ENCODE results near the gene DEFB132. TPM values are rescaled to one million over a fixed set of nuclear protein-coding genes. Genes with fewer than 3 reads are reported as not detected.

Gene DEFB132
- total RNA-seq, 2 donors from 2014 or later, result not detected

- TF ChIP-seq, protein P1, sequence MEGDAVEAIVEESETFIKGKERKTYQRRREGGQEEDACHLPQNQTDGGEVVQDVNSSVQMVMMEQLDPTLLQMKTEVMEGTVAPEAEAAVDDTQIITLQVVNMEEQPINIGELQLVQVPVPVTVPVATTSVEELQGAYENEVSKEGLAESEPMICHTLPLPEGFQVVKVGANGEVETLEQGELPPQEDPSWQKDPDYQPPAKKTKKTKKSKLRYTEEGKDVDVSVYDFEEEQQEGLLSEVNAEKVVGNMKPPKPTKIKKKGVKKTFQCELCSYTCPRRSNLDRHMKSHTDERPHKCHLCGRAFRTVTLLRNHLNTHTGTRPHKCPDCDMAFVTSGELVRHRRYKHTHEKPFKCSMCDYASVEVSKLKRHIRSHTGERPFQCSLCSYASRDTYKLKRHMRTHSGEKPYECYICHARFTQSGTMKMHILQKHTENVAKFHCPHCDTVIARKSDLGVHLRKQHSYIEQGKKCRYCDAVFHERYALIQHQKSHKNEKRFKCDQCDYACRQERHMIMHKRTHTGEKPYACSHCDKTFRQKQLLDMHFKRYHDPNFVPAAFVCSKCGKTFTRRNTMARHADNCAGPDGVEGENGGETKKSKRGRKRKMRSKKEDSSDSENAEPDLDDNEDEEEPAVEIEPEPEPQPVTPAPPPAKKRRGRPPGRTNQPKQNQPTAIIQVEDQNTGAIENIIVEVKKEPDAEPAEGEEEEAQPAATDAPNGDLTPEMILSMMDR (IDR thresholded peaks at IDR 0.05), result no peak
- no peaks in the 10 kb centered on the region for H3K4me1 ChIP-seq
- intact Hi-C loops (cut with DNase I), result no loop called here
- peak overlapping the region; percentile 53 for H3K27ac ChIP-seq
- no peaks in the 10 kb centered on the region for H3K36me3 ChIP-seq
- H3K4me3 ChIP-seq, result peak overlapping the region; percentile 59
- DNase-seq, result no peak
- H3K9me3 ChIP-seq, result no peaks in the 10 kb centered on the region
- H3K27me3 ChIP-seq, result no peaks in the 10 kb centered on the region
- peak overlapping the region; percentile 84 to 90 for H3K9ac ChIP-seq (ENCODE audit: low read depth in 2 of 2, low read length in 2 of 2)
Measured at GRCh38 chr20:289693-290083, 32.2 kb downstream of the DEFB132 start.

- H3K9ac ChIP-seq (ENCODE audit: low read depth in 2 of 2, low read length in 2 of 2), result peak within 1 kb of the TSS; percentile 84 to 90
- TF ChIP-seq, protein P1 (IDR thresholded peaks at IDR 0.05), result no peak
- peak within 1 kb of the TSS; percentile 53 for H3K27ac ChIP-seq
- no peaks in the 10 kb centered on the region for H3K27me3 ChIP-seq
- intact Hi-C loops (cut with DNase I), result no loop called here
- no peaks in the 10 kb centered on the region for H3K9me3 ChIP-seq
- no peaks in the 10 kb centered on the region for H3K36me3 ChIP-seq
- DNase-seq, result peak; percentile 96
- H3K4me1 ChIP-seq, result no peaks in the 10 kb centered on the region
- H3K4me3 ChIP-seq, result peak within 1 kb of the TSS; percentile 59
Measured at GRCh38 chr20:290084-290831, 32.7 kb downstream of the DEFB132 start, which contains the start of gene C20orf96. C20orf96 (minus strand) TSS chr20:290750; CDS start chr20:290610, 140 bp downstream.

DNA sequence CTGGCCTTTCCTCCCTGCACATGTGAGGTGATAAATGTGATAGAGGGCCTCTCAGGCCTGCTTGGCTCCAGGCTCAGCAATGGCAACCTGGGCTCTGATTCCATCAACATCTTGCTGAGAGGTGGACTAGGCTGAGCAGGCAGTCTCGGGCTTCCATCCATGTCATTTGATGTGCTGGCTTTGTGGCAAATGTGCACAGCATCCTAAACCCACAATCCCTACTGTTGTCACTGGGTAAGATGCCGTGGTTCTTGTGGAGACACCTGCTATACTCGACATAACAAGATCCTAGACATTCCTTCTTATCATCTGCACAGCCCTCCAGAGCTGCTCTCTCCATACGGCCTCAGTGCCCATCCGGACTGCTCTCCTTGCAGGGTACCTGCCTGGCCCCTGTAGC, 37.1 kb downstream of the DEFB132 start:
- peak overlapping the region in 1 of 2 donors; percentile 19 for H3K9ac ChIP-seq (ENCODE audit: low read depth in 2 of 2, low read length in 2 of 2)
- TF ChIP-seq, protein P1 (IDR thresholded peaks at IDR 0.05), result no peak
- H3K9me3 ChIP-seq, result no peaks in the 10 kb centered on the region
- no peaks in the 10 kb centered on the region for H3K27me3 ChIP-seq
- no peak overlapping the region for H3K27ac ChIP-seq
- no peak overlapping the region for H3K4me3 ChIP-seq
- intact Hi-C loops (cut with DNase I), result no loop called here
- H3K4me1 ChIP-seq, result peaks cover 9% of the 10 kb centered on the region
- no peaks in the 10 kb centered on the region for H3K36me3 ChIP-seq
- no peak for DNase-seq

DNA sequence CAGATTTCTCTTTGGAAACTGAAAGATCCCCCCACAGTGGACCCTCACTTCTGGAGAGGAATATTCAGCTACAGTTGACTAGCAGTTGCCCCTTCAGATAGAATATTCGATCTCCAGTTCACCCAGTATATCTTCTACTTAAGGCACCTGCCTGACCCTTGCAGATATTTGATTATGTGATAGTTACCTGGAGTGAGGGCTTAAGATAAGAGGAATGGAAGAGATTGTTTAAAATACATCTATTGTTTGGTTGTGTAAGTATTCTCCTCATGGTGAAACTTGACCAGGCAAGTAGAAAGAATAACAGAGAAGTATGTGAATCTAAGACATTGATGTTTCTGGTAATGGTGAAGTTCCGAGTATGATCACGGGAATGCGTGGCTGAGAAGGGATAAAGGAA, 38.3 kb downstream of the DEFB132 start:
- Histone ChIP-seq H3K4me3 (no peak overlapping the region), H3K4me1 (peaks cover 16% of the 10 kb centered on the region), H3K9ac (ENCODE audit: low read depth in 2 of 2, low read length in 2 of 2) (no peak overlapping the region), H3K27ac (no peak overlapping the region), H3K36me3 (no peaks in the 10 kb centered on the region), H3K9me3 (no peaks in the 10 kb centered on the region), H3K27me3 (no peaks in the 10 kb centered on the region)
- TF ChIP-seq, protein P1 (IDR thresholded peaks at IDR 0.05), result no peak
- DNase-seq, result no peak
- intact Hi-C loops (cut with DNase I), result no loop called here

GRCh38 chr20:297098-297924, 39.8 kb downstream of the DEFB132 start, which contains the start of gene ZCCHC3:
ZCCHC3 (plus strand) TSS chr20:297570; CDS start chr20:297587, 17 bp downstream.
- Histone ChIP-seq H3K9ac (ENCODE audit: low read depth in 2 of 2, low read length in 2 of 2) (peak within 1 kb of the TSS; percentile 99 to 100), H3K27ac (peak within 1 kb of the TSS; percentile 98), H3K9me3 (no peaks in the 10 kb centered on the region), H3K4me3 (peak within 1 kb of the TSS; percentile 76), H3K27me3 (no peaks in the 10 kb centered on the region), H3K36me3 (no peaks in the 10 kb centered on the region), H3K4me1 (peaks cover 16% of the 10 kb centered on the region)
- TF ChIP-seq, protein P1 (IDR thresholded peaks at IDR 0.05), result no peak
- DNase-seq, result peak; percentile 85
- intact Hi-C loops (cut with DNase I), result no loop called here

Measured in colonic mucosa (tissue), 4 donors.